Measurements from ENCODE around the gene FKBP14.
A peak's percentile ranks its signal among the peaks of the same experiment; 100 is the strongest.
"Not testable (repeated sequence)": the region's sequence is repeated elsewhere in the genome, so short reads cannot be mapped to it uniquely, and the experiment has no call there.

The FKBP14 gene

DNA sequence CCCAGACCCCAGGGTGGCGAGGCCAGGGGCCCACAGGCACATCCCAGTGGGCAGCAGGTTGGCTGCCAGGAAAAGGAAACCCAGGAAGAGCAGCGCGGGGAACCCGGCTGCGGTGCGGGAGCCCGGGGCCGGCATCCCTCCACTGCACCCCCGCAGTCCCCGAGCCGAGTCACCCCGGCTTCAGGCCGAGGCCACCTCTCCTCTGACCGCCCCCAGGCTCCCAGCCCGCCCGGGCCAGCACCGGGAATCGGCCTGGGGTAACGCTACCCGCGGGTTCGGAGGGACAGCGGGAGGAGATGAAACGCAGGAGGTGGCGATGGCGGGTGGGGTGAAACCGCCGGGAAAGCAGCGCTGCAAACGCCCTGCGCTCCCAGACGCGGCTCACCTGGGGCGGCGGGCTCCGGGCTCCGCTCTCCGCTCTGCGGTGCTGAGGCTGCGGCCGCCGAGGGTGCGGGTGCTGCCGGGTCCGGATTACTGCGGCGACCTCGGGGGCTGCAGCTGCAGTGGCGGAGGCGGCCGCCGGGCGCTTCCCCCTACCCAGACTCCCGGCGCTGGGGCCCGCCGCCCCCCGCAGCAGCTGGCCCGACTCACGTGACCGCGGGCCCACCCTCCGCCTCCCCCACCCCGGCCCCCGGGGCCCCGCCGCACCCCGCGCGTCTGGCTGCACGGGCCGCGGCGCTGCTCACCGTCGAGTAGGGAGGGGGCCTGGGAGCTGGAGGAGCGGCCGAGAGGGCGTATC lies 37.1 kb downstream of the FKBP14 start, which contains the start of gene SCRN1:
SCRN1 (minus strand) TSS at position 545 of the 739 bp plus-strand sequence. CDS start 20,734 bp downstream, outside the sequence.
- peak; percentile 20 for DNase-seq

DNA sequence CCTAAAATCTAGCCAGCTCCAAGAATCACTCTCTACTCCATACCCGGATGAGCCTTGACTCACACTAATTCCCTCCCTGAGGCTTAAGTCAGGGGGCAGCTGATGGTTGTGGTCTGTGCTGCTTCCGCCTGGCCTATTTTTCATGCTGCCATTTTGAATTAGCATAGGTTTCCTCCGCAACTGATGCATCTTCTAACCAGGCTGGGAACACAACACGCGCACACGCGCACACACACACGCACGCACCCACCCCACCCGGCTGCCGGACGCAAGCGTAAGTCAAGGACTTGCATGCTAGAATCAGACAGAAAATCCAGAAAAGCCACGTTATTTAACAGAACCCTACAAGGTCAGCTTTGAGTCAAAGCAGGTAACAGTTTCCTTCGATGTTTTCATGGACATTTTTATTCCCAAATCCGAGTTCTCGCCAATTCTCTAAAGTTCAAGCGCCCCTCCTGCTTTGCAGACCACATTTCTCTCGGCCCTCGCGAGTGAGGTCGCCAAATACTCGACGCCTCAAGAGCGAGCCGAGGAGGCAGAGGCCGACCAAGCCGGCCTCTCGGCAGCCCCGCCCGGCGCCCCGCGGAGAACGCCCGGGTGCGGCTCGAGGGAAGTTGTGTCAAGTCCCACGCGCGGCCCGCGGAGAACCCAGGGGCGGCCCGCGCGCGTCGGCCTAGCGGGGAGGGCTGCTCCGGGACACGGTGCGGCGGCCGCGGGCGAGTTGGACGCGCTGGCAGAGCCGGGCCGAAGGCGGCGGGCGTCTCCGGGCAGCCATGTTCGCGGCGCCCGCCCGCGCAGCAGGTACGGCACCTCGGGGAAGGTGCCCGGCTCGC lies 37.9 kb downstream of the FKBP14 start:
- DNase-seq = peak; percentile 22

DNA sequence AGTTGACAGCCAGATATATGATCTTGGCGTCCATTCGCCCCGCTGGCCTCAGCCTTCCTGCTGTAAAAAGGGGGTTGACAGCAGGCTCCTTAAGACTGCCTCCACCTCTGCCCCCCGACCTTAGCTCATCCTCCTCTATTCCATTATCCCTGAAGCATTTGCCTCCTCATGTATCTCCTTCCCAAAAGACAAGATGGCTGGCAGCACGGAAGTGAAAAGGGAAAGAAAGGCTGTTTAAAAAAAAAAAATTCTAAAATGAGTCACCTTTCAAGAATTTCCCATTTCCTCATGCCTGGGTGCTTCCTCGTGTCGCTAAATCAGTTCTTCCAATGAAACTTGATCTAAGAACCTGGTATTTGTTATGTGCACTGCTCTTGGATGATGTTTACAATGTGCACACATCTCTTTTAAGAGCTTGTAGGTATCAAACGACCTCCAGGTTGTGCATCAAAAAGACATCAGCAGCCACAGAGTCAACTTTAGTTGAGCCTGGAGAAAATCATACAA lies 38.6 kb downstream of the FKBP14 start:
- DNase-seq = no peak

DNA sequence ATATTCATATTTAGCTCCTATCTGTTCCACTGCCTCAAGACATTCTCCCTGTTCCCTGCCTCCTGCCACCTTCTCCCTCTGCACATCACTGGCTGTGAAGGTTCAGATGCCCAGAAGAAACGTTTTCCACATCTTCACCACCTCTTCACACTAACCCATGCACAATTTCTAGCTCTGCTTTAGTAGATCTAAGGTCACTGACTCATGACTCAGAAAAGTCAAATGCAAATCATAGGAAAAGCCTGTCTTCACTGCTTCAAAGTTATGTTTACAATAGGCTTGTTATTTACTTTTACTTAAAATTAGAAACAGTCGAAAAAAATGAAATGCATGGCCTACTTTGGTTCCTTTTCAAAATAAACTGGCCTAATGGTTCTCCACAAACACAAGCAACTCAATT lies 39.4 kb downstream of the FKBP14 start:
- no peak for DNase-seq

GRCh38 chr7:29980151-29980550 lies 46.4 kb downstream of the FKBP14 start:
- DNase-seq = no peak

- DNase-seq = no peak
These were observed 48.4 kb downstream of the FKBP14 start for GRCh38 chr7:29977886-29978651.

- DNase-seq = no peak
These were observed 49.7 kb downstream of the FKBP14 start for GRCh38 chr7:29976673-29977415.

- DNase-seq = no peak
These were observed 50.2 kb downstream of the FKBP14 start for GRCh38 chr7:29976266-29976665.

DNA sequence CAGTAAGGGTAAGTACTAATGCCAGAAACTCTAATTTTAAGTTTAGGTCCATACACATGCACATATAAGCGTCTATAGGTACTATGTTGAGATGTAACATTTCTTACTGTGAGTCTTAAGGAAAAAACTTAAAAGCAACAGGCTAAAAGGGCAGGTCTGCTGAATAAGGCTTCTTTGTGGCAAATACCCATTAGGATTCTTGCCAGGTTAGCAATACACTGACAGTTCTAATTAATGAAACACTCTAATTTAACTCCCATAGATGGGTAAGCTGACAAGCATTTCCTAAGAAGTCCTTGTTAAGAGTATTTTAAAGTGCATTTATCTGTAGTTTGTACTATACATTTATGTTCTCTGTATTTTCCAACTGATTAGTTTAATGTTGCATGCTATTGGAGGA lies 50.9 kb downstream of the FKBP14 start:
- DNase-seq = no peak

- DNase-seq = no peak
These were observed 52.2 kb downstream of the FKBP14 start for GRCh38 chr7:29974286-29974685.

- DNase-seq = no peak
These were observed 54.2 kb downstream of the FKBP14 start for GRCh38 chr7:29972315-29972669.

- no peak for DNase-seq
These were observed 54.8 kb downstream of the FKBP14 start for GRCh38 chr7:29971566-29972314.

- no peak for DNase-seq
These were observed 56.3 kb downstream of the FKBP14 start for GRCh38 chr7:29970158-29970557.

DNA sequence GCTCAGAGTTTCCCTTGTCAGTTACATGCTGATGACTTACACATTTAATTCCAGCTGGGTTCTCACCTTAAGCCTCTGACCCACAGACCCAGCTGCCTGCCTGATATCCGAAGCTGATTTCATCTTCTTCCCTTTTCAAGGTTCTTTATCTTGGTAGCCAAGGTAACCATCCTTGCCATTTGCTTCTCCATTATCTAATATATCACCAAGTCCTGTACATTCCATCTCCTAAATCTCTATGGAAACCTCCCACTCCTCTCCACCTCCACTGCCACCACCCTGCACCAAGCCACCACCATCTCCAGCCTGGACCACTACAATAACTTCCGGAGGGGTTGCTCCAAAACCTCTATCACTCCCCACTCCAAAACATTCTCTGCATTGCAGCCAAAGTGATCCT lies 56.8 kb downstream of the FKBP14 start:
- DNase-seq = no peak

DNA sequence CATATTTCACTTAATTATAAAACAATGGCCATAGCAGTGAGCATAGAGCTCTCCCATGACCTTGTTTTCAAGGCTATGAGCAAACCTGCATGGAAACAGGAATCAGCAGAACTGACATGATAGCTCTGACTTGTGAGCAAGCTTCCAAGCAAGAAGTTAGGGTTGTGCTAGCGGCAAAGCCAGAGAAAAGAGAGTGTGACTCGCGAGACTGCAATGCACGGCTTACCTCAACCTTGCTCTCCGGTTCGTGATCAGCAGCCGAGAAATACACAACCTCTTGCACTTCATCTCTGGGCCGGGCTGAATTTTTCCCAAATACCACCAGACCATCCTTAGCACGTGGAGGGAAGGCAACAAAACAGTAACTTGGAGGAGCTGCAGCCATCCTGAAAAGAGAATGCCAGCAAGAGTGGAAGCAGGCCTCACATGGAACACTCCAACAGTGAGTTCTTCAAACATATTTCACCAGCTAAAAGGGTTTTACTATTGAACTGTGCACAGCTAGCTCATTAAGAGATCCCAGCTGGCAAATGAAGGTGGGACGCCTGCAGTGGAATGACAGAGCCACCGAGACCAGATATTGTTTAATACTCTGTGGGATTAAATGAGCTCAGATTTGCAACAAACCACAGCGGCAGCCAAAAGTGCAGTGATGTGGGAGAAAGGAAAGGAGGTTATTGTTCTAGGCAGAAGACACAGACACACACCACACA lies 57.7 kb downstream of the FKBP14 start:
- no peak for DNase-seq

DNA sequence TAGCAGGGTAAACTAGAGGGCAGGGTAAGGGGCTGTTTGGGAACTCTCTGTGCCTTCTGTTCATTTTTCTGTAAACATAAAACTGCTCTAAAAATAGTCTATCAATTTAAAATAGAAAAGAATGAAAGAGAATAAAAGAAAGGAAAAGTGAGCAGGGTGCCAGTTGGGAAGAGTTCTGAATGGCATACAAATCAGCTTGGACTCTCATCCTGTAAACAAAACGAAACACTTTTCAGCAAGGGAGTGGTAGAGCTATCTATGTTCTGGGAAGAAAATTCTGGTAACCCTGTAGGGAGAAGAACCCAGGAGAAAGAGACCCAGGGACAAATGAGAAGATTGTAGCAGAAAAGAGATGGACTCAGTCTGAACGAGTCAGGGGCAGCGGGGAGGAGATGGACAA lies 61.5 kb downstream of the FKBP14 start:
- no peak for DNase-seq

DNA sequence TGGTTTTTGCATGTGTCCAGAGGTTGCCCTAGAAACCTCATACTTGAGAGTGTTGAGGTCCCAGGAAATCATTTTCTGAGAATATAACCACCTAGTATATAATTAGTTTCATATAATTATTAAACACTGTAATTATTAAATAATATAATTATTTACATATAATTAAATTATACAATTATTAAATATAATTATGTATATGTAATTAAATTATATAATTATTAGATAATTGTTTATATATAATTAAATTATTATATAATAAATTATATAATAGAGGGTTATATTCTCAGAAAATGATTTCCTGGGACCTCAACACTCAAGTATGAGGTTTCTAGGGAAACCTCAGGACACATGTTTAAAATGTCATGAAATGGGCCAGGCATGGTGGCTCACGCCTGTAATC lies 64.5 kb downstream of the FKBP14 start:
- DNase-seq = no peak

DNA sequence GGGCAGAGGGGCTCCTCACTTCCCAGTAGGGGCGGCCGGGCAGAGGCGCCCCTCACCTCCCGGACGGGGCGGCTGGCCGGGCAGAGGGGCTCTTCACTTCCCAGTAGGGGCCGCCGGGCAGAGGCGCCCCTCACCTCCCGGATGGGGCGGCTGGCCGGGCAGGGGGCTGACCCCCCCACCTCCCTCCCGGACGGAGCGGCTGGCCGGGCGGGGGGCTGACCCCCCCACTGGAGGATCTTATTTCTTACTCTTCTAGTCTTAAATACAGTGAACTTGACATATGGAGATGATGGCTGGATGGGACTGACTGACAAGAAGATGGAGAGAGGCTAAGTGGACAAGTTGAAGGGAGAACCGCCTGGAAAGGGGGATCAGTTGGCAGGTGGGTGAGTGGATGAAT lies 64.9 kb downstream of the FKBP14 start:
- DNase-seq = not testable (repeated sequence)

Measured in CD4-positive, alpha-beta T cell treated with Interleukin-6 for 4 hours (primary cell).